HG02884 (cell line): ENCODE measurements around the gene ZCWPW2.

Source experiments
- ATAC-seq: cut with Tn5 transposase; IDR thresholded peaks from one replicate; pipeline ENCODE4 v1.9.1; 2021; ENCODE audit warnings: mild to moderate bottlenecking, moderate library complexity; ENCODE audit not compliant: unreplicated experiment

Gene ZCWPW2

DNA sequence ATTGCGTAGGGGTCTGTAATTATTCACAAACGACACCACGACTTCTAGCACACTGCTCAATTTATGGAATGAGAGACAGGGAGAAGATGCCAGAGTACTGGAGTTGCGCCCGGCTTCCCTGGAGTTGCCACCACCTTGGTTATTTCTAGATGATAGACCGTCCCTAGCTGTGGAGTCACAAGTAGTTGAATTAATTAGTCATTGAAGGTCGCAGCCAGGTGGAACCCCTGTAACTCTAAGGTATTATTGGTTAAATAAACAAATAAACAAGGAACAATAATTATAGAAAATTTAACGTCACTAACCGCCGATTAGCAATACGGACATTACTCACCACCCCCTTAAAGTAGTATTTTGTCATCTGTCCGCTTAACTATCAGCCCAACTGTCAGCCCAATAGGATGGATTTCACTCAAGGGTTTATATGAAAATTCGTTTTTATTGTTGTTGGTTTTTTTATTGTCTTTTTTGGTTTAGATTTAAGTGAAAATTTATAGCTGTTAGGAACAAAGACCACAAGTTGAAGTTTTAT is 1.0 kb downstream of the ZCWPW2 start:
- no peak for ATAC-seq

DNA sequence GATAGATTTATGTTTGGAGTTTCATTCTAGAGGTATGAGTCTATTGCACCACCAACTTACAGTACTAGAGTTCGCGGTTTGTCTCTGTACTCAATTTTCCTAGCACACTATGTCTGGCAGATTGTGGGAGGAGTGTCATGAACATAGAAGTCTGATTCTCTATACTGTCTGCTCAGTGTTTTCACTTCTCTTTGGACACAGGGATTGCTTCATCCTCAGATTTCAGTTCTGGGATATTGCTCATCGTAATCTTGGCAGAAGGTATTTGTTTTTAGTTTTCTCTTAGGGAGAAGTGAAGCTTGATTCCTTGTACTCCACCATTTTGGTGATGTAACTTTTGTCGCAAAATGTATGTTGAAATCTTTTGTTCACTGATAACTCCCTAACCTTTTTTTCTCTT is 27.9 kb downstream of the ZCWPW2 start:
- no peak for ATAC-seq

DNA sequence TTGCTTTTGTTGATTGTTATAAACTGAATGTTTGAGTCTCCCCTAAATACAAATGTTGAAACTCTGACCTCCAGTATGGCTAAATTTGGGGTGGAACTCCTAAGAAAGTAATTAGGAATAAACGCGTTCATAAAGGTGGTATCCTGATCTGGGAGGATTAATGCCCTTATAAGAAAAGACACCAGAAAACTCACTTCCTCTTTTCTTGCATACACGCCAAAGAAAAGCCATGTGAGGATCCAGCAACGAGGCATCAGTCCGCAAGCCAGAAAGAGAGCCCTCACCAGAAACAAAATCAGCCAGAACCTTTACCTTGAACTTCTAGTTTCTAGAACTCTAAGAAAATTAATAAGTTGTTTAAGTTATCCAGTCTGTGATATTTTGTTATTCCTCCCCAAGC is 37.5 kb downstream of the ZCWPW2 start:
- no peak for ATAC-seq

DNA sequence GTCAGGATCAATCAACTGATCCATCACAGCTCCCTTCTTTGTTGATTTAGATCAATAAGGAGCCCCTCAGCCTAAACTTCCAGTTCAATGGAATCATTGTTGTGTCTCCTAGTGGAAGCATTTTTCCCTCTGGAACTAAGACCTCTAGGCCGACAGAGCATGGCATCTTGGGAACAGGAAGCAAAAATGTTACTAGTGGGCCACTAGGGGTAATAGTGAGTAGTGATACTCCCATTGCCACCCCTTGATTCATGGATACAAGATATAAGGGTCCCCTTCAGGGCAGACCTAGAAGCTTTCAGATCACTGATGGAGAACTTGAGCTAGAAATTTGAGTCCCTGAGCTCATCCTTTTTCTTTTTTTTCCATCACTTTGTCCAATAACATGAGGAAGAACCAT is 40.5 kb downstream of the ZCWPW2 start:
- no peak for ATAC-seq

DNA sequence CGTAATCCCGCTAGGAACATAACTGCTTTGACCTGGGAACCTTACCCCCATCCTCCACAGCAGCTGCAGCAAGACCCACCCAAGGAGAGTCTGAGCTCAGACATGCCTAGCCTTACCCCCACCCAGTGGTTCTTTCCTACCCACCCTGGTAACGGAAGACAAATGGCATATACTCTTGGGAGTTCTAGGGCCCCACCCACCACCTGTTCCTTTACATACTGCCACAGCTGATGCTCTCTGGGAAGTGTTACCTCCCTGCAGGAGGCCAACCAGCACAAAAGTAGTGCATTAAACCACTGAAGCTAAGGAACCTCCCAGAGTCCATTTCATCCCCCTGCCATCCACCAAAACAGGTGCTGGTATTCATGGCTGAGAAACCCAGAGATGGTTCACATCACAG is 50.7 kb downstream of the ZCWPW2 start:
- no peak for ATAC-seq

DNA sequence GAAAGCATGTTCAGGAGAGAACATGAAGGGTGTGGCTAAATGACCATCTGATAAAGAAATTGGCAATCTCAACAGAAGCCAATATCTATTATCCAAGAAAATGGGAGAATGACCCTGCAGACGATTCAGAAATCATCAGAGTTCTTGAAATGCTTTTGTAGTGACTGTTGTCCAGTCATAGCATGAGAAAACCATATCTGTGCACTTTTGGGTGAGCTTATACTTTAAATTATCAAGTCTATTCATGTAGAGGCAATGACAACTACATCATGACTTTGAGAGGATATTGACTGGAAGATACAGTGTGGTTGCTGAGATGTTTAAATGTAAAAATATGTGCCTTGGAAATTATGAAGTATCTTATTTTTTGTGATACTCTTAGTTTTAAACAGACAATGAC is 57.7 kb downstream of the ZCWPW2 start:
- ATAC-seq, result no peak

DNA sequence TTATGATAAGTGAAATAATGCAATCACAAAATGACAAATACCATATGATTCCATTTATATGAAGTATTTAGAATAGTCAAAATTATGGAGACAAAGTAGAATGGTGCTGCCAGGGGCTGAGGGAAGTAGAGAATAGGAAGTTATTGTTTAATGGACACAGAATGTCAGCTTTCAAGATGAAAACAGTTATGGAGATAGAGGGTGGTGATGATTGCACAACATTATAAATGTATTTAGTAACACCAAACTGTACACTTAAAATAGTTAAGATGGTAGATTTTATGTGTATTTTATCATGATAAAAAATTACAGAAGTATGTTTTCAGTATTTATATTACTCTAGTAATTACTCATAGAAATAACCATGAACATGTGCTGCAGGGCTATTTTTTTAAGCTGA is 100.9 kb downstream of the ZCWPW2 start:
- no peak for ATAC-seq

DNA sequence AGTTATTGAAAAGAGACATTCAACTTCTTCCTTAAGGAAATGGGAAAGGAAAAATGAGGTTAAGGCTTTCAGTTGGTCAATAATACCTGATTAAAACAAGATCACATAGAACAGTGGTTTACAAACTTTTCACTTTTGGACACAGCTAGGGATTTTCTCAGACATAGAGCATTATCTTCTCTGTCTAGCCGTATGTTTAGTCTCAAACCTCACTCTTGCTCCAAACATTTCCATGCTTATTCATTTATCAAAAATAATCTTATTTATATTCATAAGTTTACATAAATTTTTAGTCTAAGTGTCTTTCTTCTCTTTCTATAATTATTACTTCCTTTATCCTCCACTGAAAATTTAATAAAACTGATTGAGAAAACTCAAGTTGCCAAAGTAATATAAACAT is 114.3 kb downstream of the ZCWPW2 start:
- no peak for ATAC-seq

DNA sequence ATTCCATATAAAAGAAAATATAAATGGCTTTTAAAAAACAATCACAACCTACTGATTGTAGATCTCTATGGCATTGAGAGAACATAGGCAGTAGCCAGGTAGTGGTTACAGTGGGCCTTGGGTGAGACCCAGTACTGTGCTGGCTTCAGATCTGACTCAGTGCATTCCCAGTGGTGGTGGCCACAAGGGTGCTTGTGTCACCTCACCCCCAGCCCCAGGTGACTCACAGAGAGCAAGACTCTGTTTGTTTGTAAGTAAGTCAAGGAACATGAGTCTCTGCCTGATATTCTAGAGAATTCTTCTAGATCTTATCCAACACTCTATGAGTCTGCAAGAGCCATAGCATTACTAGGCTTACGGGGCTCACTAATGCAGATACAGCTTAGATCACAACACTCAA is 118.9 kb downstream of the ZCWPW2 start:
- no peak for ATAC-seq

DNA sequence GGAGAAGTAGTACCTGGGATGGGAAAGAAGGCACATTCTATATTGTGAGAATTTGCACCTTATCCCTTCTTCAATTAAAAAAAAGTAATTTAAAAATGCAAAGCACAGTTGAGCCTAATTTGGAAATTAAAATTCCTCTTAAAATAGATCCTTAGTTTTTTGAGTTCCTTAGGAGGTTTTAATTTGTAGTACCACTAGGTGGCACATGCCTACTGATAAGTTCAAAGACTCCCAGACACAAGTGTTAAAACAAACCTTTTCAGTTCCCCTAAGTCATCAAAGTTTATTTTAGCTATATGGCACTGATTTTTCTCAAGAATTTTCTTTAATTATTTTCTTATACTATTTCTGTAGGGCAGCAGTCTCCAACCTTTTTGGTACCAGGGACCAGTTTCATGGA is 127.7 kb downstream of the ZCWPW2 start:
- ATAC-seq, result peak; percentile 77

DNA sequence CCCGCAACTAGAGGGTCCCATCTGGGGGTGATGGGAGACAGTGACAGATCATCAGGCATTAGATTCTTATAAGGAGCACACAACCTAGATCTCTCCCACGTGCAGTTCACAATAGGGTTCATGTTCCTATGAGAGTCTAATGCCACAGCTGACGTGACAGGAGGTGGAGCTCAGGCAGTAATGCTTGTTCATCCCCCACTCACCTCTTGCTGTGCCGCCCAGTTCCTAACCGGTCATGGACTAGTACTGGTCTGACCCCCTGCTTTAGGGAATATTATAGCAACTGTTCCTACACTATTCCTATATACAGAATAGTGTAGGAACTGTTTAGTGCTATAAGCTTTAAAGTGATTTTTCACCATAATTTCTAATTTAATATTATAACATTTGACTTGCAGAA is 128.2 kb downstream of the ZCWPW2 start:
- no peak for ATAC-seq

DNA sequence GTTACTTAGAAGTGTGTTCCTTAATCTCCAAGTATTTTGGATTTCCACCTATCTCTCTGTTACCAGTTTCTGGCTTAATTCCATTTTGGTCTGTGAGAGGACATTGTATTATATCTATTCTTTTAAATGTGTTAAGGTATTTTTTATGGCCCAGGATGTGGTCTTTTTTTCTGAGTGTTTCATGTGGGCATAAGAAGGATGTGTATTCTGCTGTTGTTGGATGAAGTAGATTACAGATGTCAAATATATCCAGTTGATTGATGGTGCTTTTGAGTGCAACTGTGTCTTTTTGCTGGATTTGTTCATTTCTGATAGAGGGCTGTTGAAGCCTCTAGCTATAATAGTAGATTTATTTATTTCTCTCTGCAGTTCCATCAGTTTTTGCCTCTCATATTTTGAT is 136.6 kb downstream of the ZCWPW2 start:
- ATAC-seq, result no peak

DNA sequence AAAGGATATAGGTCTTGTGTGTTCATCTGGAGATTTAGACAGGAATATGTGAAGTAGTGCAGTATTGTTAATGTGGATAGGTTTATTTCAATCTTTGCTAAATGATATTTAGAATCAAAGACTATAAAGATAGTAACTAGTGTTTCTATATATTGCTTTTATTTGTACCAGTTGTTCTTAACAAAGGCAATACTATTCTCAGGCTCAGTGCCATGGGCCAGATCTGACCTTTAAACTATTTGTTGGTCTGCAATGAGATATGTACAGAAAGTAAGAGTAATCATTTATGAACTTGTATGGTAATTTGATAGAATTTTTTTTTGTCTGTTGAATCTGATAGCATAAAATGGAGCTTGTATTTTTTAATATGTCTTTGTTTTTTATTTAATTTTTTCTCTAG is 146.8 kb downstream of the ZCWPW2 start:
- no peak for ATAC-seq

DNA sequence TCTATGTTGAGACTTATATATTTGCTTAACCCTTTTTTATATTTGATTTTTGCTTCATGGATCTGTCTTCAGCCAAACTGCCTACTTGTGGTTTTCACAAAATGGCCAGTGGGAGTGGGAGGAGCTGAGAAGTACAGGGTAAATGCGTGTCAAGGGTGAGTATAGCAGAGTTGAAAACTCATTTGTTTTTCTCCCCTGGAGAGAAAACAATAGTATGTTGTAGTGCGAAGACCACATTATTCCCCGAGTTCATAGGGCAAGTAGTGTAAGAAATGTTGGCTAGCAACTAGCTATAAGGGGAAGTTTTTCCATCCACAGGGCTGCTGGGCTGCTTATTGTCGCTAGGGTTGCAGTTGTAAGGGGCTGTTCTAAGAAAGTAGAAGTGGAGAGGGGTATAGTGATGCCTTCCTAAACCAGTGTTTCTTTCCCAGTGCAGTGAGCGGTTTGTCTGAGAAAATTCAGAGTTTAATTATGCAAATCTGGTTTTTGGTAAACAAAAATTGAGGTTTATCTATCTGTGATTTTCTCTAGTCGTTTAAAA is 153.9 kb downstream of the ZCWPW2 start:
- no peak for ATAC-seq

DNA sequence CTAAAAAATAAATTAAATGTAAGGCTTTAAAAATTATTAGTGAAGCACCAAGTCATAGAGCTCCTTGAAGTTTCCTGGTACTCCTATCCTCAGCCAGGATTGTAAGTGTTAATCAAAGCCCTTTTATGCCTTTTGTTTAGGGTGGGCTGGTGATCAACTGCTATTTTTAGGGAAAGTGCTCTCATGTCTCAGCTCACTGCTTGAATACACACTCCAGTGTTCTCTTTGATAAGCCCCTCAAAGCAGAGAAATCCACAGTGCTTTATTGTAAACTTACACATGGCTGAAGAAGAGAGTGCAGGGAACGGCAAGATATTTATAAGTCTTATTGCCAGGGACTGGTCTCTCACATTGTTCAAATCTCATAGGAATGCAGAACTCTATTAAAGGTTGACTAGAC is 156.5 kb downstream of the ZCWPW2 start:
- no peak for ATAC-seq

DNA sequence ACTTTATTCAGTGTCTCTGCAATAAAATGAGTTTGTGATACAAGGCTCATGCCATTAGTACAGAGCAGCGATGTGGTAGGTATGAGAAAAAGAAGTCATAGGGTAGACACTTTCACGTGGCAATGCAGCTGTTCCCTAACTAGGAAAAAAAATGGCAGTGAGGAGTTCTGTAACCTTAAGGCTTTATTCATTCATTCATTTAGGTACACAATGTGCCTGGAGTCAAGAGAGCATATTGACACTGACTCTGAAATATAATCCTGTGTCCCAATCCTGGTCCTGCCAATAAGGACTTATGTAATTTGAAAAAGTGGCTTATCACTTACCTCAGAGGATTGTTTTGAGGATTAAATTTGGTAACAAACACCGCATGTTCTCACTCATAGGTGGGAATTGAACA is 173.1 kb downstream of the ZCWPW2 start:
- ATAC-seq, result no peak

DNA sequence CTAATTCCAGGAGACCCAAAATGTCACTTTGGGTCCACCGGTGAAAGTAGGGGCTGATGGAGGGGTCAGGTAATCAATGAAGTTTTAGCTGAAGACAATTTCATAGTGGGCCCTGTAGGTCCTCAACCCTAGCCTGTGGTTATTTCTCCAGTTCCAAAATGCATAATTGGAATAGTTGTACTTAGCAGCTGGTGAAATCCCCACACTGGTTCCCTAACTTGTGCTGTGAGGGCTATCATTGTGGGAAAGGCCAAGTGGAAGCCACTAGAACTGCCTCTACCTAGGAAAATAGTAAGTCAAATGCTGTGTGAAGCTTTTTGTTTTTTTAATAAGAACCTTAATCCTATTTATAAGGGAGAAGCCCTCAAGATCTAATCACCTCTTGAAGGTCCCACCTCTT is 193.8 kb downstream of the ZCWPW2 start:
- no peak for ATAC-seq

DNA sequence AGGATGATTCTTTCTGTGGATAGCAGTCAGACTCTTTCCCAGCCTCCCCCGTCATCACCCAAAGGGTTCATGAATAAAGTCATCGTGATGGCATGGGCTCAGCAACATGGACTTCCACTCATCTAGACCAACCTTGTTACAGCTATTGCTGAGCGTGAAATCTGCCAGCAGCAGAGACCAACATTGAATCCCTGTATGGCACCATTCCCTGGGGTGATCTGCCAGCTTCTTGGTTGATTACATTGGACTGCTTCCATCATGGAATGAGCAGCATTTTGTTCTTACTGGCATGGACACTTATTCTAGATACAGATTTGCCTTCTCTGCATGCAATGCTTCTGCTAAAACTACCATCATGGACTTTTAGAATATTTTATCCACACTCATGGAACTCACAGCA is 195.7 kb downstream of the ZCWPW2 start:
- no peak for ATAC-seq

DNA sequence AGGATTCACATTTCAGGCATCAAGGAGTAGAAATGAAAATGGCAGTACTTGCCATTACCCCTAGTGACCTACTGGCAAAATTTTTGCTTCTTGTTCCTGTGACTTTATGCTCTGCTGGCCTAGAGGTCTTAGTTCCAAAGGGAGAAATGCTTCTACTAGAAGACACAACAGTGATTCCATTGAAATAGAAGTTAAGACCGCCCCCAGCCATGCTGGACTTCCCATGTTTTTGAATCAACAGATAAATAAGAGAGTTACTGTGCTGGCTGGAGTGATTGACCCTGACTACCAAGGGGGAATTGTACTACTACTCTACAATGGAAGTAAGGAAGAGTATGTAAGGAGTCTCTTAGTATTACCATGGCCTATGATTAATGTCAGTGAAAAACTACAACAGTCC is 196.3 kb downstream of the ZCWPW2 start:
- ATAC-seq, result no peak

DNA sequence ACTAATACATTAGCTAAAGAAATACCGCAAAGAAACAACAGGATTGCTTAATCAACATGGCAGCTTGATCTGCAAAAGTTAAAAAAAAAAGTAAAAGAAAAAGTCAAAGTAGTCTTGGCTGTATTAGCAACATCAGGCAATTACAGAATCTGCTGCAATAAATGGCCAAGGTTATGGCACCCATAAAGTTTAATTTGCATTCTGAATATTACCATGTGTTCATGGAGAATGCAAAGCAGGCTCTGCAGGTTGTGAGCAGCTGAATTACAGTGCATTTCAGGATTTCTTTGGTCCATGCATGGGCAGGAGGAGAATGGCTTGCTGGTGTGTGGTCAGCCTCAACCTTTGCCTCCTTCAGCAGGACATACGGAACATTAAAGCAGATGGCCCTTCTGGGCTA is 199.2 kb downstream of the ZCWPW2 start:
- no peak for ATAC-seq

DNA sequence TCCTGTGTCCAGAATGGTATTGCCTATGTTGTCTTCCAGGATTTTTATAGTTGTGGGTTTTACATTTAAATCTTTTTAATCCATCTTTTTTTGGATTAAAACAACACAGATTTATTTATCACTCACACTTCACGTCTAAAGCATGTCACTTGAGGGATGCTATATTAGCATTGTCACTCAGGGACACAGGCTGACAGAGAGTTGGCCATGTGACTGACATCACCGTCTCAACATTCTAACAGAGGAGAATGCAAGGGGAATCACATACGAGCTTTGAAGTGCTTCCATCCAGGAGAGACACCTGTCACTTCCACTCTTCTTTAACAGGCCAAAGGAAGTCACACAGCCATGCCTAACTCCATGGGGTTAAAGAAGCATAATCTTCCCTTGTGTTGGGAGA is 204.7 kb downstream of the ZCWPW2 start:
- ATAC-seq, result no peak

DNA sequence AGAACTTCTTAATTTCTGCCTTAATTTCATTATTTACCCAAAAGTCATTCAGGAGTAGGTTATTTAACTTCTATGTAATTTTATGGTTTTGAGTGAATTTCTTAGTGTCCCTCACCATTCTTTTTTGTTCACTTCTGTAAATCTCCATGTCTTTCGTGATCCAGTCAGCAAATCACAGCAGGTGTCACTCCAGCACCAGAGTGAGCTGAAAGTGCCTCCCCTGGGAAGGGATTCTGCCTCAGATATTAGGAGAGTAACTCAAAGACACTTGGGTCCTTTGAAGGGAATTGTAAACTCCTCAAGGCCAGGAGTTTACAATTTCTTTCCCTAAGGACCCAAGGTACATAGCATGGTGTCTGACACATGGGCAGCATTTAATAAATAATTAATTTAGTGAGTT is 207.7 kb downstream of the ZCWPW2 start:
- no peak for ATAC-seq

DNA sequence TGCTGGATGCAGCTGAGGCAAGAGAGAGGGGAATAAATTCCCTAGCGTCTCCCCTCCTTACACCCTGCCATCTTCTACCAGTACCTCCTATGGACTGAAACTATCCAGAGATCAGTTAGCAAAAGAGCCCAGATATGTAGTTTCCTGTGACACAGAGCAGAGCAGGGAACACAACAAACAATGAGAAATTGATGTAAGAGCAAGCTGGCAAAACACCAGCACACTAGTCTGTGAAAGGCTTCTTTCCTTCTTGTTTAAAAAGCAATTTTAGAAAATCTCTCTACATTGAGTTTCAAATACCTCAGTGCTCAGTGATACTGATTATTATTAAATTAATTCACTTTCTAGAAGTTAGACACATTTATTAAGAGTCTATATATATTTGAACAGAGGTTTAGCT is 215.7 kb downstream of the ZCWPW2 start:
- ATAC-seq, result no peak

DNA sequence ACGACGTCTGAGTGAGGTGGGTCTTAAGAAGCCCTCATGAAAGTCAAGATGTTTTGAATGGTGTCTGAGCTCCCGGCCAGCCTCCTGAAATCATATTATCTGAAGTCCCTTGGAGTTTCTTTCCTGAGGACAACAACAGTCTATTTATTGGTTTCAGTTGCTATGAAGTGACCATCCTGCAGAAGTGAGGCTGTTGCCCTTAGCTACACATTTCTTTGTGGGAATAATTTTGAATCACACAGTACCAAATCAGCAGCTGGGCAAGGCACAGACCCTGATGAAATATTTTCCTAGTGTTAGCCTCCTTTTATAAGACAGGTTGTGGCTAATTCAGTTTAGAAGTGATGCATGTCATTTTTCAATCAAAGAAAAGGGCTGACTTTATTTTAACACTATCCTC is 220.8 kb downstream of the ZCWPW2 start:
- ATAC-seq, result no peak
